ENCODE measurements around the gene TMEM9.

The TMEM9 gene

GRCh38 chr1:201142011-201142848 lies 12.0 kb downstream of the TMEM9 start:
- CTCF ChIA-PET: no interaction called here
- TF ChIP-seq FOXA1 (IDR thresholded peaks at IDR 0.05): no peak
- no peak for DNase-seq (ENCODE audit: extremely low spot score)
- POLR2A ChIA-PET: no interaction called here

GRCh38 chr1:201141418-201141817 lies 12.9 kb downstream of the TMEM9 start:
- TF ChIP-seq SUZ12 (IDR thresholded peaks at IDR 0.05) (no peak), TARDBP (IDR thresholded peaks at IDR 0.05) (no peak), SP1 (IDR thresholded peaks at IDR 0.05) (no peak), FOXA1 (IDR thresholded peaks at IDR 0.05) (no peak), LEF1 (IDR thresholded peaks at IDR 0.05; ENCODE audit: borderline replicate concordance) (no peak), L3MBTL2 (conservative IDR thresholded peaks at IDR 0.05) (no peak), NFRKB (IDR thresholded peaks at IDR 0.05) (no peak), FOXM1 (IDR thresholded peaks at IDR 0.05; ENCODE audit: borderline replicate concordance) (no peak), PKNOX1 (IDR thresholded peaks at IDR 0.05) (no peak), ARNT (IDR thresholded peaks at IDR 0.05) (no peak), HDGF (IDR thresholded peaks at IDR 0.05; ENCODE audit: borderline replicate concordance) (no peak), CTBP1 (IDR thresholded peaks at IDR 0.05; ENCODE audit: borderline replicate concordance) (no peak), ZNF384 (IDR thresholded peaks at IDR 0.05) (no peak), FOXK2 (IDR thresholded peaks at IDR 0.05) (no peak), BHLHE40 (IDR thresholded peaks at IDR 0.05; ENCODE audit: borderline replicate concordance) (no peak), ELF4 (IDR thresholded peaks at IDR 0.05) (no peak)
- ChIA-PET CTCF (no interaction called here), POLR2A (no interaction called here)
- DNase-seq (ENCODE audit: extremely low spot score): no peak

GRCh38 chr1:201140941-201141260 lies 13.4 kb downstream of the TMEM9 start:
- CTCF ChIA-PET: no interaction called here
- POLR2A ChIA-PET: no interaction called here
- no peak for DNase-seq (ENCODE audit: extremely low spot score)
- TF ChIP-seq L3MBTL2 (conservative IDR thresholded peaks at IDR 0.05) (no peak), SUZ12 (IDR thresholded peaks at IDR 0.05) (no peak), FOXA1 (IDR thresholded peaks at IDR 0.05) (no peak), TARDBP (IDR thresholded peaks at IDR 0.05) (no peak), CTBP1 (IDR thresholded peaks at IDR 0.05; ENCODE audit: borderline replicate concordance) (no peak), LEF1 (IDR thresholded peaks at IDR 0.05; ENCODE audit: borderline replicate concordance) (no peak), FOXK2 (IDR thresholded peaks at IDR 0.05) (no peak), NFRKB (IDR thresholded peaks at IDR 0.05) (no peak), BHLHE40 (IDR thresholded peaks at IDR 0.05; ENCODE audit: borderline replicate concordance) (no peak), FOXM1 (IDR thresholded peaks at IDR 0.05; ENCODE audit: borderline replicate concordance) (no peak), ELF4 (IDR thresholded peaks at IDR 0.05) (no peak), ARNT (IDR thresholded peaks at IDR 0.05) (no peak), SP1 (IDR thresholded peaks at IDR 0.05) (no peak), PKNOX1 (IDR thresholded peaks at IDR 0.05) (no peak), HDGF (IDR thresholded peaks at IDR 0.05; ENCODE audit: borderline replicate concordance) (no peak)

GRCh38 chr1:201140235-201140940 lies 13.9 kb downstream of the TMEM9 start:
- TF ChIP-seq CTBP1 (IDR thresholded peaks at IDR 0.05; ENCODE audit: borderline replicate concordance) (no peak), ARNT (IDR thresholded peaks at IDR 0.05) (no peak), BHLHE40 (IDR thresholded peaks at IDR 0.05; ENCODE audit: borderline replicate concordance) (no peak), TARDBP (IDR thresholded peaks at IDR 0.05) (no peak), LEF1 (IDR thresholded peaks at IDR 0.05; ENCODE audit: borderline replicate concordance) (no peak), ZNF384 (IDR thresholded peaks at IDR 0.05) (no peak), PKNOX1 (IDR thresholded peaks at IDR 0.05) (no peak), SUZ12 (IDR thresholded peaks at IDR 0.05) (no peak), SP1 (IDR thresholded peaks at IDR 0.05) (no peak), FOXK2 (IDR thresholded peaks at IDR 0.05) (no peak), ELF4 (IDR thresholded peaks at IDR 0.05) (no peak), HDGF (IDR thresholded peaks at IDR 0.05; ENCODE audit: borderline replicate concordance) (no peak), NFRKB (IDR thresholded peaks at IDR 0.05) (no peak), FOXA1 (IDR thresholded peaks at IDR 0.05) (no peak), FOXM1 (IDR thresholded peaks at IDR 0.05; ENCODE audit: borderline replicate concordance) (no peak), L3MBTL2 (conservative IDR thresholded peaks at IDR 0.05) (no peak)
- DNase-seq (ENCODE audit: extremely low spot score): no peak
- ChIA-PET CTCF (no interaction called here), POLR2A (no interaction called here)

GRCh38 chr1:201139756-201140155 lies 14.5 kb downstream of the TMEM9 start:
- POLR2A ChIA-PET: no interaction called here
- CTCF ChIA-PET: no interaction called here

More at GRCh38 chr1:201139756-201140155, 14.5 kb downstream of the TMEM9 start:
- no peak for TF ChIP-seq CTBP1 (IDR thresholded peaks at IDR 0.05; ENCODE audit: borderline replicate concordance)
- no peak for TF ChIP-seq LEF1 (IDR thresholded peaks at IDR 0.05; ENCODE audit: borderline replicate concordance)
- TF ChIP-seq TARDBP (IDR thresholded peaks at IDR 0.05): no peak
- no peak for TF ChIP-seq PKNOX1 (IDR thresholded peaks at IDR 0.05)
- TF ChIP-seq FOXA1 (IDR thresholded peaks at IDR 0.05): no peak
- no peak for TF ChIP-seq ELF4 (IDR thresholded peaks at IDR 0.05)
- TF ChIP-seq ARNT (IDR thresholded peaks at IDR 0.05): no peak
- TF ChIP-seq ZNF384 (IDR thresholded peaks at IDR 0.05): no peak
- TF ChIP-seq L3MBTL2 (conservative IDR thresholded peaks at IDR 0.05): no peak
- no peak for TF ChIP-seq NFRKB (IDR thresholded peaks at IDR 0.05)
- no peak for TF ChIP-seq SP1 (IDR thresholded peaks at IDR 0.05)
- no peak for TF ChIP-seq HDGF (IDR thresholded peaks at IDR 0.05; ENCODE audit: borderline replicate concordance)
- no peak for TF ChIP-seq FOXK2 (IDR thresholded peaks at IDR 0.05)
- no peak for TF ChIP-seq SUZ12 (IDR thresholded peaks at IDR 0.05)
- TF ChIP-seq FOXM1 (IDR thresholded peaks at IDR 0.05; ENCODE audit: borderline replicate concordance): no peak
- TF ChIP-seq BHLHE40 (IDR thresholded peaks at IDR 0.05; ENCODE audit: borderline replicate concordance): no peak
- DNase-seq (ENCODE audit: extremely low spot score): no peak

All from HEK293T (cell line).